ENCODE measurements around the gene AUTS2.

GRCh38 chr7:70595370-70595754, 997.1 kb downstream of the AUTS2 start:
- TF ChIP-seq CTCF (IDR thresholded peaks at IDR 0.05) (no peak), POLR2AphosphoS5 (IDR thresholded peaks at IDR 0.05) (no peak), POLR2A (IDR thresholded peaks at IDR 0.05) (no peak)
